SU-DHL-6 (cell line): ENCODE results near the gene CTDSP1.

Experiments used
- H2AFZ ChIP-seq: fragments of 200-600 bp; sonication (generic); 2 replicates; pipeline ENCODE4 v1.6.1; 2014; ENCODE audit warnings: low read depth, mild to moderate bottlenecking, moderate library complexity, mixed read lengths, antibody characterized with exemption, low read length; ENCODE audit not compliant: severe bottlenecking
- H3F3A ChIP-seq: fragments of 200-600 bp; shearing (Covaris generic); 2 replicates; pipeline ENCODE4 v1.6.0; 2016; ENCODE audit warnings: antibody characterized with exemption, mild to moderate bottlenecking; ENCODE audit not compliant: insufficient read depth
- H3K27ac ChIP-seq: fragments of 200-600 bp; sonication (generic); 2 replicates; pipeline ENCODE4 v1.5.1; 2016; ENCODE audit warnings: low read depth, mild to moderate bottlenecking, low read length, moderate library complexity, mixed read lengths
- H3K27me3 ChIP-seq: fragments of 200-600 bp; sonication (generic), shearing (Covaris generic); 2 replicates; pipeline ENCODE4 v1.6.0; 2014; ENCODE audit warnings: mild to moderate bottlenecking, low read length
- H3K36me3 ChIP-seq: fragments of 200-600 bp; sonication (generic); 2 replicates; pipeline ENCODE4 v1.6.1; 2014; ENCODE audit warnings: mild to moderate bottlenecking, low read length, mixed read lengths
- H3K4me2 ChIP-seq: fragments of 300-600, 200-600 bp; shearing (Covaris generic), sonication (generic); 2 replicates; pipeline ENCODE4 v1.6.0; 2014; ENCODE audit warnings: low read length, low read depth, mild to moderate bottlenecking; ENCODE audit not compliant: poor library complexity, severe bottlenecking
- H3K4me3 ChIP-seq: fragments of 200-600 bp; sonication (generic); 2 replicates; pipeline ENCODE4 v1.5.1; 2014; ENCODE audit warnings: antibody characterized with exemption, low read length, mild to moderate bottlenecking, mixed read lengths; ENCODE audit not compliant: insufficient read depth, poor library complexity, severe bottlenecking
- H3K79me2 ChIP-seq: fragments of 200-600 bp; sonication (generic); 2 replicates; pipeline ENCODE4 v1.6.1; 2014; ENCODE audit warnings: mild to moderate bottlenecking, low read length, moderate library complexity; ENCODE audit not compliant: insufficient read depth
- H3K9ac ChIP-seq: fragments of 200-600 bp; sonication (generic); 2 replicates; pipeline ENCODE4 v1.7.0; 2014; ENCODE audit warnings: mild to moderate bottlenecking, low read length
- H3K9me2 ChIP-seq: fragments of 200-600 bp; sonication (generic); replicated peaks from 2 replicates; pipeline ENCODE4 v1.6.1; 2014; ENCODE audit warnings: low read length; ENCODE audit not compliant: insufficient read depth
- H3K9me3 ChIP-seq: fragments of 200-600 bp; sonication (generic); 2 replicates; pipeline ENCODE4 v1.6.1; 2014; ENCODE audit warnings: low read length, mixed read lengths; ENCODE audit not compliant: insufficient read depth
- H4K20me1 ChIP-seq: fragments of 200-600 bp; sonication (generic); 2 replicates; pipeline ENCODE4 v1.6.1; 2014; ENCODE audit warnings: low read depth, mild to moderate bottlenecking, antibody characterized with exemption, low read length, moderate library complexity, mixed read lengths
- CTCF ChIP-seq: fragments of 200-600 bp; sonication (generic); IDR thresholded peaks from one replicate; pipeline ENCODE4 v1.5.1; 2017; ENCODE audit warnings: antibody characterized with exemption, mild to moderate bottlenecking, low read length, moderate library complexity; ENCODE audit not compliant: insufficient read depth, poor library complexity, severe bottlenecking
- EZH2phosphoT487 ChIP-seq: fragments of 200-600 bp; sonication (generic), shearing (Covaris generic); conservative IDR thresholded peaks from 2 replicates; pipeline ENCODE4 v1.6.1; 2018; ENCODE audit warnings: mild to moderate bottlenecking, antibody characterized with exemption, low read length, moderate library complexity, mixed read lengths

Gene CTDSP1

GRCh38 chr2:218402911-218403411, 3.3 kb downstream of the CTDSP1 start:
- H3K27ac ChIP-seq, result no peak overlapping the region
- no peaks in the 10 kb centered on the region for H3K36me3 ChIP-seq
- H3K9me2 ChIP-seq, result no peaks in the 10 kb centered on the region
- no peak overlapping the region for H3K4me3 ChIP-seq
- H3K9me3 ChIP-seq, result no peaks in the 10 kb centered on the region
- peaks cover 14% of the 10 kb centered on the region for H3F3A ChIP-seq
- no peaks in the 10 kb centered on the region for H3K27me3 ChIP-seq
- H3K4me2 ChIP-seq, result no peak overlapping the region
- H3K79me2 ChIP-seq, result peaks cover 11% of the 10 kb centered on the region; the same call in 1 of the 2 replicates
- no peak overlapping the region for H2AFZ ChIP-seq
- TF ChIP-seq CTCF, result no peak
- no peak for TF ChIP-seq EZH2phosphoT487
- H3K9ac ChIP-seq, result no peak overlapping the region
- H4K20me1 ChIP-seq, result no peaks in the 10 kb centered on the region

GRCh38 chr2:218403810-218404209, 4.1 kb downstream of the CTDSP1 start:
- no peaks in the 10 kb centered on the region for H3K36me3 ChIP-seq
- H3K79me2 ChIP-seq, result peaks cover 11% of the 10 kb centered on the region; the same call in 1 of the 2 replicates
- H3K9me3 ChIP-seq, result no peaks in the 10 kb centered on the region
- peaks cover 14% of the 10 kb centered on the region for H3F3A ChIP-seq
- H3K9me2 ChIP-seq, result no peaks in the 10 kb centered on the region
- no peak overlapping the region for H2AFZ ChIP-seq
- H3K27ac ChIP-seq, result no peak overlapping the region
- no peaks in the 10 kb centered on the region for H4K20me1 ChIP-seq
- no peak overlapping the region for H3K4me2 ChIP-seq
- H3K9ac ChIP-seq, result no peak overlapping the region
- no peaks in the 10 kb centered on the region for H3K27me3 ChIP-seq
- no peak overlapping the region for H3K4me3 ChIP-seq
- TF ChIP-seq EZH2phosphoT487, result no peak
- TF ChIP-seq CTCF, result no peak

GRCh38 chr2:218404351-218405085, 4.8 kb downstream of the CTDSP1 start:
- H3K27ac ChIP-seq, result no peak overlapping the region
- H3K9me2 ChIP-seq, result no peaks in the 10 kb centered on the region
- H3F3A ChIP-seq, result peaks cover 14% of the 10 kb centered on the region
- TF ChIP-seq EZH2phosphoT487 (no peak), CTCF (no peak)
- no peak overlapping the region for H3K4me3 ChIP-seq
- no peak overlapping the region for H3K4me2 ChIP-seq
- H3K79me2 ChIP-seq, result peaks cover 11% of the 10 kb centered on the region; the same call in 1 of the 2 replicates
- no peak overlapping the region for H3K9ac ChIP-seq
- no peak overlapping the region for H2AFZ ChIP-seq
- no peaks in the 10 kb centered on the region for H3K27me3 ChIP-seq
- no peaks in the 10 kb centered on the region for H3K9me3 ChIP-seq
- no peaks in the 10 kb centered on the region for H4K20me1 ChIP-seq
- no peaks in the 10 kb centered on the region for H3K36me3 ChIP-seq
